GM23338 (cell line): Measurements from ENCODE around the gene SVIL.

Experiments
- CREB1 ChIP-seq: fragments of 250-450 bp; sonication (Bioruptor Pico); IDR thresholded peaks from 2 replicates; pipeline ENCODE4 v1.5.0; 2020; ENCODE audit warnings: low read depth, mild to moderate bottlenecking, moderate library complexity
- CTCF ChIP-seq, 2 experiments: fragments of 200-600 bp in 1 of 2; sonication (generic) in 1 of 2; conservative IDR thresholded peaks; 2 replicates each; pipeline versions ENCODE4 v1.5.1 to v1.6.1; 2016 to 2017; ENCODE audit warnings: antibody characterized with exemption in 2 of 2, low read depth in 2 of 2, mild to moderate bottlenecking in 2 of 2, moderate library complexity in 1 of 2
- EZH2 ChIP-seq: fragments of 200-600 bp; sonication (generic); IDR thresholded peaks from one replicate; pipeline ENCODE4 v1.8.0; 2017; ENCODE audit warnings: antibody characterized with exemption, mild to moderate bottlenecking, low read depth; ENCODE audit not compliant: unreplicated experiment
- JUNB ChIP-seq: IDR thresholded peaks from one replicate; pipeline ENCODE4 v1.6.1; 2016; ENCODE audit warnings: antibody characterized with exemption; ENCODE audit not compliant: unreplicated experiment
- NANOG ChIP-seq: IDR thresholded peaks from 2 replicates; pipeline ENCODE4 v1.6.1; 2016; ENCODE audit warnings: antibody characterized with exemption, borderline replicate concordance
- POLR2AphosphoS5 ChIP-seq: IDR thresholded peaks from 2 replicates; pipeline ENCODE4 v1.6.1; 2016; ENCODE audit warnings: antibody characterized with exemption, low read depth
- STAT1 ChIP-seq: IDR thresholded peaks from one replicate; pipeline ENCODE4 v1.6.1; 2016; ENCODE audit warnings: antibody characterized with exemption; ENCODE audit not compliant: unreplicated experiment
- ZNF114 ChIP-seq: fragments of 250-450 bp; sonication (Bioruptor Pico); IDR thresholded peaks from 2 replicates; pipeline ENCODE4 v1.5.0; 2020; ENCODE audit warnings: mild to moderate bottlenecking, moderate library complexity
- TF ChIP-seq, protein P1 (sequence below): IDR thresholded peaks from 2 replicates; pipeline ENCODE4 v1.6.1; 2016; ENCODE audit warnings: antibody characterized with exemption
- TF ChIP-seq, protein P2 (sequence below): IDR thresholded peaks from one replicate; pipeline ENCODE4 v1.6.1; 2018; ENCODE audit warnings: antibody characterized with exemption; ENCODE audit not compliant: unreplicated experiment

DNA sequence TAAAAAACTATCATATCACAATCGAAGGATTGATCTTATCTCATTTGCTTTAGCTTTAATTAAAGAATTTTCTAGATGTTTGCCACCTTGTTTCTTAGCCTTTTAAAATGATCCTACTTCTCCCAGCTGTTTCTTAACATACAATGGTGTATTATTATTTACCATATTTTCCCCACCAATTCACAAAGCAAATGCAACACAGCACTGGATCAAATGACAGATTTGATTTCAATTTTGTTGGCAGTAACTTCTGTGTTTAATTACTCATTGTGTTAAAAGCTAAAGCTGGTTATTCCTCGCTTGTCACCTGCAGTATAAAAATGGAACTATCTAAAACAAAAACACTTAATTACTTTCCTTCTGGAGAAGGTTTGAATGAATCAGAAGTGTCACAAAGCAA lies 19.6 kb downstream of the SVIL start:
- TF ChIP-seq NANOG (no peak), STAT1 (no peak), CTCF (conservative IDR thresholded peaks at IDR 0.05; ENCODE audit: low read depth in 2 of 2) (no peak), POLR2AphosphoS5 (no peak), ZNF114 (CRISPR knock-in tag) (no peak), CREB1 (CRISPR knock-in tag) (no peak), EZH2 (no peak), JUNB (no peak)
- TF ChIP-seq, protein P1, sequence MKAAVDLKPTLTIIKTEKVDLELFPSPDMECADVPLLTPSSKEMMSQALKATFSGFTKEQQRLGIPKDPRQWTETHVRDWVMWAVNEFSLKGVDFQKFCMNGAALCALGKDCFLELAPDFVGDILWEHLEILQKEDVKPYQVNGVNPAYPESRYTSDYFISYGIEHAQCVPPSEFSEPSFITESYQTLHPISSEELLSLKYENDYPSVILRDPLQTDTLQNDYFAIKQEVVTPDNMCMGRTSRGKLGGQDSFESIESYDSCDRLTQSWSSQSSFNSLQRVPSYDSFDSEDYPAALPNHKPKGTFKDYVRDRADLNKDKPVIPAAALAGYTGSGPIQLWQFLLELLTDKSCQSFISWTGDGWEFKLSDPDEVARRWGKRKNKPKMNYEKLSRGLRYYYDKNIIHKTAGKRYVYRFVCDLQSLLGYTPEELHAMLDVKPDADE, result no peak
- TF ChIP-seq, protein P2, sequence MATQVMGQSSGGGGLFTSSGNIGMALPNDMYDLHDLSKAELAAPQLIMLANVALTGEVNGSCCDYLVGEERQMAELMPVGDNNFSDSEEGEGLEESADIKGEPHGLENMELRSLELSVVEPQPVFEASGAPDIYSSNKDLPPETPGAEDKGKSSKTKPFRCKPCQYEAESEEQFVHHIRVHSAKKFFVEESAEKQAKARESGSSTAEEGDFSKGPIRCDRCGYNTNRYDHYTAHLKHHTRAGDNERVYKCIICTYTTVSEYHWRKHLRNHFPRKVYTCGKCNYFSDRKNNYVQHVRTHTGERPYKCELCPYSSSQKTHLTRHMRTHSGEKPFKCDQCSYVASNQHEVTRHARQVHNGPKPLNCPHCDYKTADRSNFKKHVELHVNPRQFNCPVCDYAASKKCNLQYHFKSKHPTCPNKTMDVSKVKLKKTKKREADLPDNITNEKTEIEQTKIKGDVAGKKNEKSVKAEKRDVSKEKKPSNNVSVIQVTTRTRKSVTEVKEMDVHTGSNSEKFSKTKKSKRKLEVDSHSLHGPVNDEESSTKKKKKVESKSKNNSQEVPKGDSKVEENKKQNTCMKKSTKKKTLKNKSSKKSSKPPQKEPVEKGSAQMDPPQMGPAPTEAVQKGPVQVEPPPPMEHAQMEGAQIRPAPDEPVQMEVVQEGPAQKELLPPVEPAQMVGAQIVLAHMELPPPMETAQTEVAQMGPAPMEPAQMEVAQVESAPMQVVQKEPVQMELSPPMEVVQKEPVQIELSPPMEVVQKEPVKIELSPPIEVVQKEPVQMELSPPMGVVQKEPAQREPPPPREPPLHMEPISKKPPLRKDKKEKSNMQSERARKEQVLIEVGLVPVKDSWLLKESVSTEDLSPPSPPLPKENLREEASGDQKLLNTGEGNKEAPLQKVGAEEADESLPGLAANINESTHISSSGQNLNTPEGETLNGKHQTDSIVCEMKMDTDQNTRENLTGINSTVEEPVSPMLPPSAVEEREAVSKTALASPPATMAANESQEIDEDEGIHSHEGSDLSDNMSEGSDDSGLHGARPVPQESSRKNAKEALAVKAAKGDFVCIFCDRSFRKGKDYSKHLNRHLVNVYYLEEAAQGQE, result no peak
